Myometrial cell (primary cell): ENCODE measurements around the gene RNPEPL1. TPM values are rescaled to one million over a fixed set of nuclear protein-coding genes. Genes with fewer than 3 reads are reported as not detected.

Experiments used
- total RNA-seq: library from RNA; depleted of rRNA; stranded (reverse); fragments of >200 nt; gene quantifications from 2 replicates; pipeline ENCODE4 v1.2.3, GENCODE V29; 2015

Gene RNPEPL1, protein sequence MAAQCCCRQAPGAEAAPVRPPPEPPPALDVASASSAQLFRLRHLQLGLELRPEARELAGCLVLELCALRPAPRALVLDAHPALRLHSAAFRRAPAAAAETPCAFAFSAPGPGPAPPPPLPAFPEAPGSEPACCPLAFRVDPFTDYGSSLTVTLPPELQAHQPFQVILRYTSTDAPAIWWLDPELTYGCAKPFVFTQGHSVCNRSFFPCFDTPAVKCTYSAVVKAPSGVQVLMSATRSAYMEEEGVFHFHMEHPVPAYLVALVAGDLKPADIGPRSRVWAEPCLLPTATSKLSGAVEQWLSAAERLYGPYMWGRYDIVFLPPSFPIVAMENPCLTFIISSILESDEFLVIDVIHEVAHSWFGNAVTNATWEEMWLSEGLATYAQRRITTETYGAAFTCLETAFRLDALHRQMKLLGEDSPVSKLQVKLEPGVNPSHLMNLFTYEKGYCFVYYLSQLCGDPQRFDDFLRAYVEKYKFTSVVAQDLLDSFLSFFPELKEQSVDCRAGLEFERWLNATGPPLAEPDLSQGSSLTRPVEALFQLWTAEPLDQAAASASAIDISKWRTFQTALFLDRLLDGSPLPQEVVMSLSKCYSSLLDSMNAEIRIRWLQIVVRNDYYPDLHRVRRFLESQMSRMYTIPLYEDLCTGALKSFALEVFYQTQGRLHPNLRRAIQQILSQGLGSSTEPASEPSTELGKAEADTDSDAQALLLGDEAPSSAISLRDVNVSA
- 12.1 and 18.3 TPM in 2 replicates for total RNA-seq

DNA sequence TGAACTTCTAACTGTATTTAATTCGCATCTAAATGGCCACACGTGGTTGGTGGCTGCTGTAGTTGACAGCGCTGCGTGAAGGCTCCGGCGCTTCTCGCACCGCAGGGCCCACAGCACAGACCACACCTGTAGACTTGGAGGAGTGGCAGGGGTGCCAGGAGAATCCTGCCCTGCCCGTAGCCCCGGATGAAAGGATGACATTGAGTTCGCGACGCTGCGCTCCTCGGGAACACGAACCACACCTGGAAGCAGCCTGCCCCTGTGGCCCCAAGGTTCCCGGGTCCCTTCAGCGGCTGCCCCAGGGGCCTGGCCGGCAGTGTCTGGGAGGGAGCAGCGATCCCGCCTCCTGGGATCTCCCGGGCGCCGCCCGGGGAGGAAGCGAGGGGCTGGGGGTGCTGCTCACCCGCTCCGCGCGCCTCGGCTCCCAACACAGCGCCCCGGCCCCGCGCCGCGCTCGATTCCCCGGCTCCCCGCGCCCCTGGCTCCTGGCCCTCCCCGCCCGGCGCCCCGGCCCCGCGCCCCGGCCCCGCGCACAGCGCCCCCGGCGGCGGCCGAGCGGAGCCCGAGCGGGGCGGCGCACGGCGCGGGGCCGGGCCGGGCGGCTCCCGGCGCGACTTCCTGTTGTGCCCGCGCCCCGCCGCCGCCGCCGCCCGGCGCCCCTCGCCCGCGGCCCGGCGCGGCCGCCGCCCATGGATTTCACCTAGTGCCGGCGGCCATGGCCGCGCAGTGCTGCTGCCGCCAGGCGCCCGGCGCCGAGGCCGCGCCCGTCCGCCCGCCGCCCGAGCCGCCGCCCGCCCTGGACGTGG, at the start of gene RNPEPL1:
Gene RNPEPL1 (plus strand): TSS at position 613 of the 806 bp plus-strand sequence. CDS start 103 bp downstream, at position 716.

DNA sequence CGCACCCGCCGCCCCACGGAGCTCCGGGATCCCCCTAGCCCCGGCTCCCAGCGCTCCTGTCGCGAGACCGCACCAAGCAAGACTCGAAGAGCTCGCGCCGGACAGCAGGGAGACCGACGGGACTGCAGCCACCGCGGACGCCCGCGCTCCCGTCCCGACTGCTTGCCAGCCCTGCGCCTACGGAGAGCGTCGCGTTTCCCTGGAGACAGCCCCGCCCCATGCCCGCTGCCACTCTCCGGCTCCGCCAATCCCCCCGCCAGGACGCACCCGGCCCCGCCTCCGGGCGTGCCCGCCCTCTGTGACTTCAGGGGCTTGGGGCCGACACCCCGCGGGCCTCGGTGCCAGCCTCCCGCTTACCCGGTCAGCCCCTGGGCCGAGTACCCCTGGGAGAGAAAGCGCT, 10.5 kb upstream of the RNPEPL1 start, which contains the start of gene ANKMY1:
Gene ANKMY1 (minus strand): TSS at position 181 of the 400 bp plus-strand sequence. CDS start 653 bp downstream, outside the sequence.

DNA sequence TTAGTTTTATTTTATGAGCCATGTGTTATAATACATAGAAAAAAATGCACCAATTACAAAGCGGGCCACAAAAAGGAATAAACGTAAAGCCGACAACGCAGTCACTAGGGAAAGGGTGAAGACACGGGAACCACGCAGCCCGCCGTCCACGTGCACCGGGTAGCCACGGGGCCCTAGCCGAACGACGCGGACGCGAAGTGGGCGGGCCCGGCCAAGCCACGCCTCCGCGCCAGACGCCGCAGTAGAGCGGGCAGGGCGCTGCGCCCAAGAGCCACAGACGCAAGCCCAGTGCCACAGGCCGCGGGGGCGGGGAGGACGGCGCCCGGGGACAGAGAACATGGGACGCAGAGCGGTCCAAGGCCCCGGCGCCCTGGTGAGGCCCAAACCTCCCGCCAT, 8.2 kb upstream of the RNPEPL1 start, which contains the start of gene DUSP28:
Gene DUSP28 (plus strand): TSS at position 274 of the 396 bp plus-strand sequence. CDS start 328 bp downstream, outside the sequence.

DNA sequence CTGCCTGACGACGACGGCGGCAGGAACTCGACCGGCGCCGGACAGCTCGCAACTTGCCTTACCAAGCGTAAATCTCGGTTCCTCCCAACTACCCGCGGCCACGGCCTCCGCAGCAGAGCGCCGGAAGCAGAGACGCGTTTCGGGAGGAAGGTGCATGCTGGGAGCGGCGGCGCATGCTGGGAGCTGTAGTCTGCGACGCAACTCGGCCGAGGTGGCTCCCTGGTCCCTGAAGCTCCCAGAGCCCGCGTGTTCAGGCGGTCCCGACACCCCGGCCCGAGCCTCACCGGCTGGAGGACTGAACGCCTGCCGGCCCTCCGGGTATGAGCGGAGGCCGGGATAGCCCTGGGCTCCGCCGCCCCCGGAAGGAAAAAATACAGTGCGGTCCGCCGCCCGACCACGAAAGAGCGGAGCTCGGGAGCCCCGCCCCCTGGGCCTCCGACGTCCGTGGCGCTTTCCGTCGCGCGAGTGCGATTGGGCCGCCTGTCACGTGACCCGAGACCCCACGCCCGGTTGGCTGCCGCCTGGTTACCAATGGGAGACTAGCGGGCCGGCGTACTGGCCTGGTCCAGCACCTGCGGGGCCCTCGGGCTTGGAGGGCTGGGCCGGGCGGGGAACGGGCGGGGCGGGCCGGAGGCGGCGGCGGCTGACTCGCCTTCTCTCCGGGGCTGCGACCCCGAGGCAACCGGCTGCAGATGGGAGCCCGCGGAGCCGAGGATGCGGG, 18.1 kb downstream of the RNPEPL1 start, which contains the start of gene CAPN10:
Gene CAPN10 (plus strand): TSS at position 537 of the 721 bp plus-strand sequence. CDS start 178 bp downstream, at position 715.

DNA sequence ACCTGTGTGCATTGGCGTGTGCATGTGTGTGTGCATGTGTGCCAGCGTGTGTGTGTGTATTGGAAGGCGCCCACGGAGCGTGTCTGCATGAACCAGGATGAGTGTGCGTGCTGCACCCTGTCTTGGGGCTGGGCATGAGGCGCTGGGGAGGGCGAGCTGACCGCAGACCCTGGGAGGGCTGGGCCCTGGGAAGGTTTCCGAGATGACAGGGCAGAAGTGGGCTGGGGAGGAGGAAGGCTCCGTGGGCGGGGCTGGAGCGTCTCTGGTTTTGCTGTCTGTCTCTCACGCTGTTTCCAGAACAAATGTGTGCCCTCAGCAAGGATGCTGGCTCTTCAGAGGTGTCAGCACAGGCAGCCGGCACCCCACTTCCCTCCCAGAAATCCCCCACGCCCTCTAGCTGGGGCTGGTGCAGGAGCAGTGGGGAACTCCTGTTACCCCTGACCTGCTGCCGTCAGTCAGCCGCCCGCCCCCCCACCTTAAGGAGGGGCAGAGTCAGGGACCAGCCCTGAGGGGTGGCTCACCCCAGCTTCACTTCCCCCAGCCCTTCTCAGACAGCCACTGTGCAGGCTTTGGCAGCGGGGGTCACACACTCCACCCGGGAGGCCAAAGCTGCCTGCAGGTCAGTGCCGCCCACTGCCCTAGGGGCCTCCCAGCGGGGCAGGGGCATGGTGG, 56.8 kb downstream of the RNPEPL1 start, which contains the start of gene GPR35:
Gene GPR35 (plus strand): TSS at position 531 of the 672 bp plus-strand sequence. CDS start 4,473 bp downstream, outside the sequence.

Other genes with a start within 250 kb of the RNPEPL1 start
- gene GPC1, start 132.8 kb upstream of the RNPEPL1 start, total RNA-seq: 137 and 142 TPM in 2 replicates
- gene ANKMY1, start 10.5 kb upstream of the RNPEPL1 start, total RNA-seq: 5.0 and 6.9 TPM in 2 replicates
- gene DUSP28, start 8.1 kb upstream of the RNPEPL1 start, total RNA-seq: 1.9 and 7.2 TPM in 2 replicates
- 18.5 and 20.4 TPM in 2 replicates for gene CAPN10, start 18.2 kb downstream of the RNPEPL1 start, total RNA-seq
- not detected in 2 replicates for gene GPR35, start 57.0 kb downstream of the RNPEPL1 start, total RNA-seq
- gene AQP12B, start 114.4 kb downstream of the RNPEPL1 start, total RNA-seq: not detected in 2 replicates
- gene AQP12A, start 123.4 kb downstream of the RNPEPL1 start, total RNA-seq: not detected in 2 replicates